ENCODE results near the gene PRKAR2B. TPM values are rescaled to one million over a fixed set of nuclear protein-coding genes. Genes with fewer than 3 reads are reported as not detected.

The PRKAR2B gene
- total and polyA plus RNA-seq, 4 donors = 3.5 to 15.0 (median 5.8) TPM

GRCh38 chr7:107201795-107202450, 157.4 kb downstream of the PRKAR2B start:
- H3K9ac ChIP-seq (ENCODE audit: insufficient read depth in 1 of 2, low read length in 2 of 2) = no peak overlapping the region
- 78 to 82% methylated on average over 4 of the region's 4 CpGs for WGBS, 2 donors
- ATAC-seq (ENCODE audit: insufficient read depth, low FRiP score) (no peak), DNase-seq (peak in 1 of 3 donors; percentile 30)
- H3K27me3 ChIP-seq (ENCODE audit: control insufficient read depth in 3 of 3, insufficient read depth in 3 of 3, low read length in 2 of 3) = no peaks in the 10 kb centered on the region
- peaks cover 0 to 6% (median 0%) of the 10 kb centered on the region in 5 donors for H3K4me1 ChIP-seq (ENCODE audit: control insufficient read depth in 5 of 5, insufficient read depth in 5 of 5, low read length in 5 of 5)
- peaks cover 22 to 59% (median 34%) of the 10 kb centered on the region in 4 donors for H3K36me3 ChIP-seq (ENCODE audit: control insufficient read depth in 4 of 4, insufficient read depth in 4 of 4, low read length in 4 of 4)
- H3K9me3 ChIP-seq (ENCODE audit: control insufficient read depth in 4 of 4, insufficient read depth in 3 of 4, low read length in 3 of 4) = no peaks in the 10 kb centered on the region
- no peak for TF ChIP-seq CTCF (IDR thresholded peaks at IDR 0.05; ENCODE audit: control extremely low read depth, extremely low read depth)
- H3K4me3 ChIP-seq = no peak overlapping the region
- H3K27ac ChIP-seq (ENCODE audit: low read depth in 1 of 2, low read length in 1 of 2) = peak overlapping the region in 1 of 2 donors; percentile 29

GRCh38 chr7:107203607-107204006, 159.1 kb downstream of the PRKAR2B start:
- DNase-seq (no peak), ATAC-seq (ENCODE audit: insufficient read depth, low FRiP score) (no peak)
- 93 to 95% methylated on average over 7 of the region's 7 CpGs for WGBS, 2 donors
- Histone ChIP-seq H3K9me3 (ENCODE audit: control insufficient read depth in 4 of 4, insufficient read depth in 3 of 4, low read length in 3 of 4) (no peaks in the 10 kb centered on the region), H3K4me3 (no peak overlapping the region), H3K9ac (ENCODE audit: insufficient read depth in 1 of 2, low read length in 2 of 2) (no peak overlapping the region), H3K36me3 (ENCODE audit: control insufficient read depth in 4 of 4, insufficient read depth in 4 of 4, low read length in 4 of 4) (peaks cover 21 to 54% (median 28%) of the 10 kb centered on the region in 4 donors), H3K27ac (ENCODE audit: low read depth in 1 of 2, low read length in 1 of 2) (no peak overlapping the region), H3K4me1 (ENCODE audit: control insufficient read depth in 5 of 5, insufficient read depth in 5 of 5, low read length in 5 of 5) (peaks cover 0 to 12% (median 0%) of the 10 kb centered on the region in 5 donors), H3K27me3 (ENCODE audit: control insufficient read depth in 3 of 3, insufficient read depth in 3 of 3, low read length in 2 of 3) (no peaks in the 10 kb centered on the region)
- no peak for TF ChIP-seq CTCF (IDR thresholded peaks at IDR 0.05; ENCODE audit: control extremely low read depth, extremely low read depth)

- Histone ChIP-seq H3K27me3 (ENCODE audit: control insufficient read depth in 3 of 3, insufficient read depth in 3 of 3, low read length in 2 of 3) (no peaks in the 10 kb centered on the region), H3K9ac (ENCODE audit: insufficient read depth in 1 of 2, low read length in 2 of 2) (no peak overlapping the region), H3K9me3 (ENCODE audit: control insufficient read depth in 4 of 4, insufficient read depth in 3 of 4, low read length in 3 of 4) (no peaks in the 10 kb centered on the region), H3K4me1 (ENCODE audit: control insufficient read depth in 5 of 5, insufficient read depth in 5 of 5, low read length in 5 of 5) (peaks cover 0 to 17% (median 0%) of the 10 kb centered on the region in 5 donors), H3K27ac (ENCODE audit: low read depth in 1 of 2, low read length in 1 of 2) (peak overlapping the region in 1 of 2 donors; percentile 12), H3K36me3 (ENCODE audit: control insufficient read depth in 4 of 4, insufficient read depth in 4 of 4, low read length in 4 of 4) (peaks cover 20 to 38% (median 28%) of the 10 kb centered on the region in 4 donors), H3K4me3 (no peak overlapping the region)
- WGBS, 2 donors = 95 to 96% methylated on average over 6 of the region's 6 CpGs
- ATAC-seq (ENCODE audit: insufficient read depth, low FRiP score) = no peak
- no peak for TF ChIP-seq CTCF (IDR thresholded peaks at IDR 0.05; ENCODE audit: control extremely low read depth, extremely low read depth)
- DNase-seq = no peak
Observed at GRCh38 chr7:107206136-107206535, 161.6 kb downstream of the PRKAR2B start.
